K562 (cell line): Measurements from ENCODE around the gene NABP2. TPM values are rescaled to one million over a fixed set of nuclear protein-coding genes. Genes with fewer than 3 reads are reported as not detected.

Experiments
- ATAC-seq: fragments of 200-7000 bp; cut with Tn5 transposase; 3 replicates; pipeline ENCODE4 v1.9.1; 2020; ENCODE audit warnings: moderate library complexity
- BruUV-seq: library from RNA; stranded (reverse); fragments of 400-500 nt; replicated peaks from 2 replicates; lab custom pipeline; 2021; lab: Mats Ljungman, UMichigan
- CTCF ChIA-PET: fragments of 300-600 bp; formaldehyde crosslinking; extraction: SDS; loops from one replicate; lab custom pipeline; 2021; ENCODE audit warnings: low intra/inter-chr PET ratio; lab: Yijun Ruan, JAX
- POLR2A ChIA-PET: fragments of 300-600, 350-650 bp; sonication (Branson Sonifier 250); formaldehyde crosslinking; extraction: SDS; loops from one replicate; lab custom pipeline; 2021; ENCODE audit warnings: antibody characterized with exemption, inconsistent platforms; lab: Yijun Ruan, JAX
- DNase-seq, 4 experiments: peaks; one replicate each; pipeline versions ENCODE4 v3.0.0 to v3.0.0-alpha.2; 2011 to 2018; ENCODE audit warnings: low spot score in 3 of 4, mixed read lengths in 3 of 4; ENCODE audit errors: extremely low read depth in 1 of 4
- FAIRE-seq: peaks from 2 replicates; lab custom pipeline; 2011; peaks lifted over from hg19 to GRCh38; lab: Jason Lieb, UNC
- H2AFZ ChIP-seq: 2 replicates; pipeline ENCODE4 v1.6.0; 2011; ENCODE audit warnings: low read depth, low read length, control low read depth, inconsistent platforms
- H3K27ac ChIP-seq: fragments of 200-600 bp; 3 replicates; pipeline ENCODE4 v1.8.0; 2011; ENCODE audit warnings: low read depth, mild to moderate bottlenecking, control low read depth, inconsistent platforms, low read length, moderate library complexity, mixed read lengths; ENCODE audit errors: extremely low read depth
- H3K27me3 ChIP-seq, 2 experiments: fragments of 300-600 bp in 1 of 2; 2 replicates in 1 of 2; 3 replicates in 1 of 2; pipeline versions ENCODE4 v1.6.0 to v1.8.0; 2011; ENCODE audit warnings: inconsistent platforms in 2 of 2, low read length in 2 of 2, mild to moderate bottlenecking in 1 of 2, mixed read lengths in 1 of 2, moderate library complexity in 1 of 2; ENCODE audit not compliant: control insufficient read depth in 2 of 2, insufficient read depth in 2 of 2
- H3K36me3 ChIP-seq: fragments of 300-600 bp; 3 replicates; pipeline ENCODE4 v1.8.0; 2011; ENCODE audit warnings: mild to moderate bottlenecking, low read length, inconsistent platforms; ENCODE audit not compliant: control insufficient read depth, insufficient read depth
- H3K4me1 ChIP-seq, 2 experiments: fragments of 200-600 bp in 1 of 2; replicated peaks in 1 of 2; 2 replicates in 1 of 2; 3 replicates in 1 of 2; pipeline versions ENCODE4 v1.5.1 to v1.8.0; 2011; ENCODE audit warnings: inconsistent platforms in 2 of 2, low read length in 2 of 2, mild to moderate bottlenecking in 1 of 2, mixed read lengths in 1 of 2, moderate library complexity in 1 of 2; ENCODE audit not compliant: control insufficient read depth in 2 of 2, insufficient read depth in 2 of 2
- H3K4me2 ChIP-seq: 2 replicates; pipeline ENCODE4 v1.6.1; 2011; ENCODE audit warnings: low read length, control low read depth, inconsistent platforms, mixed read lengths; ENCODE audit not compliant: insufficient read depth
- H3K4me3 ChIP-seq: fragments of 200-600 bp; sonication (generic), shearing (Covaris generic); 2 replicates; pipeline ENCODE4 v1.5.1; 2016; ENCODE audit warnings: control low read depth, inconsistent platforms
- H3K79me2 ChIP-seq: fragments of 200-600 bp; 3 replicates; pipeline ENCODE4 v1.8.0; 2011; ENCODE audit warnings: low read length, inconsistent platforms; ENCODE audit not compliant: control insufficient read depth, insufficient read depth
- H3K9ac ChIP-seq, 2 experiments: 2 replicates each; pipeline versions ENCODE4 v1.6.0 to v1.6.1; 2011; ENCODE audit warnings: low read depth in 2 of 2, low read length in 2 of 2, control low read depth in 1 of 2, inconsistent platforms in 1 of 2, mild to moderate bottlenecking in 1 of 2, mixed read lengths in 1 of 2; ENCODE audit not compliant: insufficient read depth in 1 of 2
- H3K9me1 ChIP-seq: one replicate; pipeline ENCODE4 v1.6.0; 2011; ENCODE audit warnings: inconsistent platforms, mild to moderate bottlenecking, low read length, moderate library complexity; ENCODE audit not compliant: control insufficient read depth, insufficient read depth
- H3K9me3 ChIP-seq: replicated peaks from 2 replicates; pipeline ENCODE4 v1.5.1; 2011; ENCODE audit warnings: low read depth, low read length, inconsistent platforms; ENCODE audit not compliant: control insufficient read depth, insufficient read depth
- H4K20me1 ChIP-seq: replicated peaks from 2 replicates; pipeline ENCODE4 v1.6.1; 2011; ENCODE audit warnings: low read length, inconsistent platforms, mixed read lengths; ENCODE audit not compliant: control insufficient read depth, insufficient read depth
- ETV1 ChIP-seq: fragments of 450-650 bp; conservative IDR thresholded peaks from 2 replicates; pipeline ENCODE4 v1.6.1; 2016; ENCODE audit warnings: missing genetic modification characterization, control low read depth, low read depth, missing compliant biosample characterization
- IRF9 ChIP-seq: fragments of 450-650 bp; IDR thresholded peaks from 2 replicates; pipeline ENCODE4 v1.6.1; 2016; ENCODE audit warnings: missing biosample characterization, missing genetic modification characterization
- MCM7 ChIP-seq, 2 experiments: fragments of 450-650 bp; IDR thresholded peaks; 2 replicates each; pipeline ENCODE4 v1.6.1; 2016 to 2018
- MECOM ChIP-seq: fragments of 250-450 bp; sonication (Bioruptor Pico); IDR thresholded peaks from 2 replicates; pipeline ENCODE4 v1.8.0; 2022; ENCODE audit warnings: inconsistent platforms
- NR2C2 ChIP-seq, 2 experiments: fragments of 200-800 bp in 1 of 2; sonication (Bioruptor generic) in 1 of 2; sonication (generic) in 1 of 2; formaldehyde crosslinking in 1 of 2; IDR thresholded peaks; 2 replicates each; pipeline versions ENCODE4 v1.6.1 to v1.8.0; 2016 to 2022; ENCODE audit warnings: mild to moderate bottlenecking in 1 of 2, missing compliant biosample characterization in 1 of 2, missing genetic modification characterization in 1 of 2, missing genetic modification reagents in 1 of 2
- POLR3G ChIP-seq: IDR thresholded peaks from 2 replicates; pipeline ENCODE4 v1.6.1; 2011; ENCODE audit not compliant: insufficient read length, insufficient replicate concordance; ENCODE audit errors: extremely low read depth
- PRPF4 ChIP-seq: fragments of 200-400 bp; formaldehyde crosslinking; IDR thresholded peaks from one replicate; pipeline ENCODE4 v1.6.1; 2017; ENCODE audit warnings: low read length, low read depth, mild to moderate bottlenecking; ENCODE audit not compliant: insufficient read depth, poor library complexity, severe bottlenecking
- RBM14 ChIP-seq: fragments of 200-400 bp; formaldehyde crosslinking; IDR thresholded peaks from 2 replicates; pipeline ENCODE4 v1.6.1; 2018; ENCODE audit warnings: low read depth, mild to moderate bottlenecking, low read length, moderate library complexity, borderline replicate concordance; ENCODE audit not compliant: insufficient read depth
- SPI1 ChIP-seq: IDR thresholded peaks from 2 replicates; pipeline ENCODE4 v1.6.1; 2011; ENCODE audit warnings: low read depth, low read length, control low read depth, borderline replicate concordance
- THRB ChIP-seq: fragments of 450-650 bp; formaldehyde crosslinking; conservative IDR thresholded peaks from 2 replicates; pipeline ENCODE4 v1.4.0; 2022; ENCODE audit warnings: mild to moderate bottlenecking, missing genetic modification characterization
- ZC3H4 ChIP-seq: sonication (generic); formaldehyde crosslinking; IDR thresholded peaks from 2 replicates; pipeline ENCODE4 v1.9.0; 2021; ENCODE audit warnings: missing genetic modification reagents, borderline replicate concordance
- ZFP30 ChIP-seq: fragments of 250-450 bp; sonication (Bioruptor Pico); IDR thresholded peaks from 2 replicates; pipeline ENCODE4 v1.8.0; 2022; ENCODE audit warnings: moderate library complexity, mild to moderate bottlenecking, inconsistent platforms, borderline replicate concordance
- ZNF696 ChIP-seq: fragments of 250-450 bp; sonication (Bioruptor Pico); conservative IDR thresholded peaks from 2 replicates; pipeline ENCODE4 v1.4.0; 2020; ENCODE audit warnings: mild to moderate bottlenecking, moderate library complexity
- ZNF699 ChIP-seq: fragments of 250-450 bp; sonication (Bioruptor Pico); IDR thresholded peaks from 2 replicates; pipeline ENCODE4 v1.8.0; 2021; ENCODE audit warnings: mild to moderate bottlenecking, moderate library complexity; ENCODE audit not compliant: insufficient replicate concordance
- WGBS: fragments of 100-300 bp; shearing (Covaris generic); methylation state at CpG from one replicate; pipeline ENCODE4 v1.1.6; 2016; ENCODE audit warnings: low coverage, mixed read lengths; ENCODE audit not compliant: insufficient coverage; ENCODE audit errors: missing lambda C conversion rate; 5-methylcytosine and 5-hydroxymethylcytosine counted together
- in situ Hi-C: fragments of 300-500 bp; cut with MboI; formaldehyde crosslinking; loops from 4 replicates; pipeline ENCODE4 v1.15.0; 2018; ENCODE audit warnings: inconsistent platforms, mixed read lengths
- intact Hi-C: fragments of 100-400 bp; cut with micrococcal nuclease; formaldehyde crosslinking; loops from 2 replicates; pipeline ENCODE4 v1.14.2; 2022
- polyA plus RNA-seq, 8 experiments: library from polyadenylated mRNA; depleted of rRNA in 4 of 8; stranded (reverse) in 5 of 8; unstranded in 3 of 8; fragments of >200 nt; fragmentation: Nextera tagmentation in 2 of 8; fragmentation: Illumina TruSeq in 1 of 8; extraction: Ambion mirVana in 2 of 8; extraction: Trizol in 1 of 8; gene quantifications; 2 replicates each; pipeline versions ENCODE4 v1.2.1 to v1.2.3, GENCODE V29; 2011 to 2014; ENCODE audit warnings: inconsistent platforms in 1 of 8, missing spikeins in 1 of 8
- total RNA-seq, 7 experiments: library from RNA; depleted of rRNA in 6 of 7; stranded (reverse); fragments of >200 nt in 6 of 7; fragmentation: Illumina TruSeq in 2 of 7; extraction: Trizol in 2 of 7; gene quantifications; 2 replicates each; pipeline versions ENCODE4 v1.2.1 to v1.2.3, GENCODE V29; 2011 to 2021; ENCODE audit warnings: low replicate concordance in 1 of 7
- TF ChIP-seq, protein P1 (sequence below): fragments of 250-450 bp; sonication (Bioruptor Pico); IDR thresholded peaks from 2 replicates; pipeline ENCODE4 v1.8.0; 2022; ENCODE audit warnings: moderate library complexity, mild to moderate bottlenecking, inconsistent platforms
- TF ChIP-seq, protein P2 (sequence below): sonication (generic); formaldehyde crosslinking; IDR thresholded peaks from 2 replicates; pipeline ENCODE4 v1.8.0; 2022; ENCODE audit warnings: mild to moderate bottlenecking, low read depth, missing genetic modification reagents

NABP2 gene
- total and polyA plus RNA-seq, 9 of the 15 experiments (the other 6 are each of a cell fraction or from before 2014, with no cell fraction given): 11.3 to 60.6 (median 43.5) TPM

DNA sequence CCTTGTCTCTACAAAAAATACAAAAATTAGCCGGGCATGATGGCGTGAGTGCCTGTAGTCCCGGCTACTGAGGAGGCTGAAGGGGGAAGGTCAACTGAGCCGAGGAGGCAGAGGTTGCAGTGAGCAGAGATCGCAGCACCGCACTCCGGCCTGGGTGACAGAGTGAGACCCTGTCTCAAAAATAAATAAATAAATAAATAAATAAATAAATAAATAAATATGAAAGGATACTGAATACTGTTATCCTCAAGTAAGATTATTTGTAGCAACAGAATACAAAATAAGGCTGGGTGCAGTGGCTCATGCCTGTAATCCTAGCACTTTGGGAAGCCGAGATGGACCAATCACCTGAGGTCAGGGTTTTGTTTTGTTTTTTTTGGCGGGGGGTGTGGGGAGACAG lies 4.3 kb upstream of the NABP2 start:
- H3K36me3 ChIP-seq: peaks cover 17% of the 10 kb centered on the region; the same call in 2 of the 3 replicates
- peaks cover 15 to 31% of the 10 kb centered on the region in 2 experiments; a peak in 4 of 5 replicates for H3K4me1 ChIP-seq
- no peaks in the 10 kb centered on the region for H3K9me3 ChIP-seq
- FAIRE-seq (no peak), DNase-seq (no peak), ATAC-seq (no peak)
- no peaks in the 10 kb centered on the region for H4K20me1 ChIP-seq
- POLR2A ChIA-PET: interaction anchor here (0.6 to 3.4 kb wide), 3 partner anchors 13 to 168 kb away, joined by 3 to 68 read pairs (median 22); partner anchors contain the start of gene SMARCC2
- peaks cover 39% of the 10 kb centered on the region for H3K79me2 ChIP-seq
- no peak overlapping the region for H2AFZ ChIP-seq
- BruUV-seq: no TSS peak
- no peak overlapping the region for H3K4me3 ChIP-seq
- H3K27ac ChIP-seq: no peak overlapping the region
- H3K27me3 ChIP-seq: no peaks in the 10 kb centered on the region
- H3K4me2 ChIP-seq: no peak overlapping the region
- in situ Hi-C loops: no loop called here
- intact Hi-C loops: loop anchor here (10.0 kb wide), 1 partner anchor 175 kb away; the partner anchor contains the start of gene RPS26
- no peaks in the 10 kb centered on the region for H3K9me1 ChIP-seq
- 90% methylated on average over 9 of the region's 9 CpGs for WGBS
- CTCF ChIA-PET: interaction anchor here (0.6 kb wide), 1 partner anchor 37 kb away, joined by 3 read pairs; no protein-coding TSS in a partner anchor
- no peak overlapping the region for H3K9ac ChIP-seq
- TF ChIP-seq IRF9 (tag) (no peak), RBM14 (no peak), MCM7 (IDR thresholded peaks at IDR 0.05) (no peak), THRB (CRISPR knock-in tag) (no peak), MECOM (CRISPR knock-in tag) (no peak), NR2C2 (CRISPR knock-in tag; IDR thresholded peaks at IDR 0.05) (no peak), NR2C2 (tag; IDR thresholded peaks at IDR 0.05) (no peak), POLR3G (no peak), ZNF699 (CRISPR knock-in tag) (no peak), PRPF4 (no peak), ZNF696 (CRISPR knock-in tag) (no peak), ZC3H4 (no peak), ETV1 (tag) (no peak), ZFP30 (no peak), SPI1 (no peak)
- TF ChIP-seq, protein P1, sequence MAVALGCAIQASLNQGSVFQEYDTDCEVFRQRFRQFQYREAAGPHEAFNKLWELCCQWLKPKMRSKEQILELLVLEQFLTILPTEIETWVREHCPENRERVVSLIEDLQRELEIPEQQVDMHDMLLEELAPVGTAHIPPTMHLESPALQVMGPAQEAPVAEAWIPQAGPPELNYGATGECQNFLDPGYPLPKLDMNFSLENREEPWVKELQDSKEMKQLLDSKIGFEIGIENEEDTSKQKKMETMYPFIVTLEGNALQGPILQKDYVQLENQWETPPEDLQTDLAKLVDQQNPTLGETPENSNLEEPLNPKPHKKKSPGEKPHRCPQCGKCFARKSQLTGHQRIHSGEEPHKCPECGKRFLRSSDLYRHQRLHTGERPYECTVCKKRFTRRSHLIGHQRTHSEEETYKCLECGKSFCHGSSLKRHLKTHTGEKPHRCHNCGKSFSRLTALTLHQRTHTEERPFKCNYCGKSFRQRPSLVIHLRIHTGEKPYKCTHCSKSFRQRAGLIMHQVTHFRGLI: no peak
- TF ChIP-seq, protein P2, sequence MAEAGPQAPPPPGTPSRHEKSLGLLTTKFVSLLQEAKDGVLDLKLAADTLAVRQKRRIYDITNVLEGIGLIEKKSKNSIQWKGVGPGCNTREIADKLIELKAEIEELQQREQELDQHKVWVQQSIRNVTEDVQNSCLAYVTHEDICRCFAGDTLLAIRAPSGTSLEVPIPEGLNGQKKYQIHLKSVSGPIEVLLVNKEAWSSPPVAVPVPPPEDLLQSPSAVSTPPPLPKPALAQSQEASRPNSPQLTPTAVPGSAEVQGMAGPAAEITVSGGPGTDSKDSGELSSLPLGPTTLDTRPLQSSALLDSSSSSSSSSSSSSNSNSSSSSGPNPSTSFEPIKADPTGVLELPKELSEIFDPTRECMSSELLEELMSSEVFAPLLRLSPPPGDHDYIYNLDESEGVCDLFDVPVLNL (CRISPR knock-in tag): no peak
